Activated B cell treated with CpG ODN at 0.5 μM for 24 hours (primary cell): ENCODE data around the gene IER5L. TPM values are rescaled to one million over a fixed set of nuclear protein-coding genes. Genes with fewer than 3 reads are reported as not detected.

Source experiments
- ATAC-seq: fragments of 200-7000 bp; cut with Tn5 transposase; one replicate; pipeline ENCODE4 v1.10.0; 2021; ENCODE audit warnings: low read depth, mild to moderate bottlenecking, moderate library complexity
- CTCF ChIA-PET: fragments of 350-600 bp; sonication (Branson Sonifier 250); formaldehyde crosslinking; loops from one replicate; lab custom pipeline; 2021; ENCODE audit warnings: antibody characterized with exemption; lab: Charles Lee
- POLR2A ChIA-PET: fragments of 350-600 bp; sonication (Branson Sonifier 250); formaldehyde crosslinking; loops from one replicate; lab custom pipeline; 2021; ENCODE audit warnings: antibody characterized with exemption; lab: Charles Lee
- DNase-seq: peaks from one replicate; pipeline ENCODE4 v3.0.0; 2022
- H3K27ac Mint-ChIP-seq: one replicate; pipeline ENCODE4 v1.8.0; 2020; ENCODE audit warnings: mixed read lengths
- H3K27me3 Mint-ChIP-seq: one replicate; pipeline ENCODE4 v1.8.0; 2021; ENCODE audit warnings: mixed read lengths
- H3K36me3 Mint-ChIP-seq: one replicate; pipeline ENCODE4 v1.8.0; 2021; ENCODE audit warnings: low read depth, mixed read lengths
- H3K4me1 Mint-ChIP-seq: one replicate; pipeline ENCODE4 v1.8.0; 2021; ENCODE audit warnings: mixed read lengths
- H3K4me3 Mint-ChIP-seq: one replicate; pipeline ENCODE4 v1.8.0; 2020; ENCODE audit warnings: mild to moderate bottlenecking, mixed read lengths
- H3K9me3 Mint-ChIP-seq: one replicate; pipeline ENCODE4 v1.8.0; 2020; ENCODE audit warnings: mixed read lengths
- CTCF ChIP-seq: fragments of 200-600 bp; IDR thresholded peaks from one replicate; pipeline ENCODE4 v1.8.0; 2022; ENCODE audit warnings: antibody characterized with exemption, mild to moderate bottlenecking
- intact Hi-C: fragments of 100-400 bp; cut with micrococcal nuclease; formaldehyde crosslinking; loops from one replicate; pipeline ENCODE4 v1.15.1; 2024
- total RNA-seq: library from RNA; stranded (reverse); gene quantifications from 2 replicates; pipeline ENCODE4 v1.2.3, GENCODE V29; 2022

IER5L gene
- total RNA-seq, 1 donor from 2014 or later, result 1.9 TPM

DNA sequence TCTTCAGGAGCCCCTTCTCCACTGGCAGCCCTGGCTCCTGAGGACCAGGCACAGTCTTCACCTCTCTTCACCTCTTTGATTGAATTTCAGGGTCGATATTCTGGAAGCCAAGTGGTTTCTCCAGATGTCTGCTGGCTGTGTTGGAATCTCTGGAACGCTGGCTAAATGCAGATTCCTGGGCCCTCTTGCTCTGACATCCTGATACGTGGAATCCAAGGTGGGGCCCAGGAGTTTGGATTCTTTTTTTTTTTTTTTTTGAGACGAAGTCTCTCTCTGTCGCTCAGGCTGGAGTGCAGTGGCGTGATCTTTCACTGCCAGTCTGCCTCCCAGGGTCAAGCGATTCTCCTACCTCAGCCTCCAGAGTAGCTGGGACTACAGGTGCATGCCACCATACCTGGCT lies 26.8 kb upstream of the IER5L start:
- no peak overlapping the region for H3K27ac Mint-ChIP-seq
- no peak overlapping the region for H3K4me3 Mint-ChIP-seq
- H3K4me1 Mint-ChIP-seq, result peaks cover 4% of the 10 kb centered on the region
- no peak for DNase-seq
- ChIA-PET CTCF (no interaction called here), POLR2A (interaction anchor here (0.7 kb wide), 1 partner anchor 1813 kb away, joined by 3 read pairs; no protein-coding TSS in a partner anchor)
- no peaks in the 10 kb centered on the region for H3K9me3 Mint-ChIP-seq
- intact Hi-C loops, result loop anchor here (5.0 kb wide), 1 partner anchor 207 kb away; no protein-coding TSS in a partner anchor
- H3K27me3 Mint-ChIP-seq, result no peaks in the 10 kb centered on the region
- no peaks in the 10 kb centered on the region for H3K36me3 Mint-ChIP-seq
- TF ChIP-seq CTCF, result no peak
- ATAC-seq, result no peak

- TF ChIP-seq CTCF, result no peak
- Mint-ChIP-seq H3K9me3 (no peaks in the 10 kb centered on the region), H3K27me3 (peaks cover 2% of the 10 kb centered on the region), H3K36me3 (no peaks in the 10 kb centered on the region), H3K4me3 (peak overlapping the region; percentile 81), H3K4me1 (peaks cover 1% of the 10 kb centered on the region), H3K27ac (no peak overlapping the region)
- DNase-seq, result no peak
- intact Hi-C loops, result loop anchor here (1.0 to 5.0 kb wide), 3 partner anchors 61 to 381 kb away; no protein-coding TSS in a partner anchor
- ChIA-PET CTCF (no interaction called here), POLR2A (no interaction called here)
- no peak for ATAC-seq
These were observed 25.5 kb upstream of the IER5L start for GRCh38 chr9:129203556-129203909.

DNA sequence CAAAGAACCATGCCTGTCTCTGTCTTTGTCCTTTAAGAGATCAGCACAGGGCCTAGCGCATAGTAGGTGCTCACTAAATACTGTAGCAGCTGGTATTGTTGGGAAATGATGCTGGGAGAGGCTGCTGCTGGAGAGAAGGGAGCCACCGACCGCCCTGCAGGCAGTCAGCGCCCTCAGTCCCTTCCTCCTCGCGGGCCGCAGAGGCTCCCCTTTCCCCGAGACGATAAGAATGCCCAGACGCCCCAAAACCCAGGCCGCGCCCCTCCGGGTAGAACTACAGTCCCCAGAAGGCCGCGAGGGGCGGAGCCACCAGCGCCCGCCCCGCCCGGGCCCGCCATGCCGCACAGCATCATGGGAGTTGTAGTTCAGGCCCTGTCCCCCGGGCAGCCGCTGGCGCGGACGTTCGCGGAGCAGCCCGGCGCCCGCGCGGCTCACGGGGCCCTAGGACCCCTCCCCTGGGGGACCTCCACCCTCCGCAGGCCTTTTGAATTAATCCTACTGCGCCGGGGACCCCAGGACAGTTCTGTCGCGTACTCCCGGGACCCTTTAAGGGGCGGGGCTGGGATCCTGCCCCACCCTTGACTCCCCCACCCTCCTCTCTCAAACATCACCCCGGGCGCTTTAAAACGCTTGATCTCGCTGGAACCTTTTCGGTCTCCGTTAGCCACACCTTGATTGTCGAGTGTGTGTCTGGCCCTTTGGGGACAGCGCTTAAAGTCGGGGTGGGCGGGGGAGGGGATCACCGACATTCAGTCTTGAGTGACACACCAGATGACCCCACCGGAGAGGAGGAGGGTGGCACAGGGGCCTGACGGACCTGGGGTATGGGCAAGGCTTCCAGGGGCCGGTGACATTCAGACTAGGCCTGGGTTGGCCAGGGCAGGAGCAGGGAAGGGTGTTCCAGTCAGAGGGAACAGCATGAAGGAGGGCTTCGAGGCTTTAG lies 24.8 kb upstream of the IER5L start:
- Mint-ChIP-seq H3K4me1 (no peaks in the 10 kb centered on the region), H3K9me3 (no peaks in the 10 kb centered on the region), H3K36me3 (no peaks in the 10 kb centered on the region), H3K27me3 (peaks cover 6% of the 10 kb centered on the region), H3K27ac (peak overlapping the region; percentile 73), H3K4me3 (peak overlapping the region; percentile 81)
- ChIA-PET POLR2A (interaction anchor here (0.7 kb wide), 1 partner anchor 289 kb away, joined by 4 read pairs; no protein-coding TSS in a partner anchor), CTCF (no interaction called here)
- intact Hi-C loops, result loop anchor here (1.0 to 5.0 kb wide), 4 partner anchors 25 to 381 kb away; partner anchors contain the start of gene IER5L
- TF ChIP-seq CTCF, result no peak
- ATAC-seq (peak; percentile 98), DNase-seq (peak; percentile 93)

DNA sequence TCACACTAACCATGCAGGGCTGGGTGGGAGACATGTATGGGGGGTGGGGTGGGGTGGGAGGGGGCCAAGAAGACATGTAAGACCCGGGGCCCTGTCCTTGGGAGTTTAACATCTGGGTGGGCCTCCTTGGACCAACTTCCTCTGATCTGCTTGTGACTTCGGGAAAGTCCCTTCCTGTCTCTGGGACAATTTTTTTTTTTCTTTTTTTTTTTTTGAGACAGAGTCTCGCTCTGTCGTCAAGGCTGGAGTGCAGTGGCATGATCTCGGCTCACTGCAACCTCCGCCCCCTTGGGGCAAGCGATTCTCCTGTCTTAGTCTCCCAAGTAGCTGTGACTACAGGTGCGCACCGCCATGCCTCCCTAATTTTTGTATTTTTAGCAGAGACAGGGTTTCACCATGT lies 23.8 kb upstream of the IER5L start:
- peaks cover 6% of the 10 kb centered on the region for H3K27me3 Mint-ChIP-seq
- no peaks in the 10 kb centered on the region for H3K9me3 Mint-ChIP-seq
- ATAC-seq, result no peak
- H3K27ac Mint-ChIP-seq, result no peak overlapping the region
- ChIA-PET CTCF (no interaction called here), POLR2A (interaction anchor here (0.7 kb wide), 1 partner anchor 290 kb away, joined by 4 read pairs; no protein-coding TSS in a partner anchor)
- H3K4me3 Mint-ChIP-seq, result no peak overlapping the region
- TF ChIP-seq CTCF, result no peak
- intact Hi-C loops, result loop anchor here (1.0 to 5.0 kb wide), 3 partner anchors 24 to 210 kb away; partner anchors contain the start of gene IER5L
- DNase-seq, result no peak
- H3K4me1 Mint-ChIP-seq, result no peaks in the 10 kb centered on the region
- H3K36me3 Mint-ChIP-seq, result no peaks in the 10 kb centered on the region

GRCh38 chr9:129201289-129201688 lies 23.2 kb upstream of the IER5L start:
- intact Hi-C loops, result loop anchor here (5.0 kb wide), 1 partner anchor 211 kb away; no protein-coding TSS in a partner anchor
- H3K36me3 Mint-ChIP-seq, result no peaks in the 10 kb centered on the region
- no peak overlapping the region for H3K27ac Mint-ChIP-seq
- TF ChIP-seq CTCF, result no peak
- H3K4me3 Mint-ChIP-seq, result no peak overlapping the region
- peaks cover 9% of the 10 kb centered on the region for H3K27me3 Mint-ChIP-seq
- POLR2A ChIA-PET, result no interaction called here
- no peaks in the 10 kb centered on the region for H3K4me1 Mint-ChIP-seq
- CTCF ChIA-PET, result no interaction called here
- no peak for DNase-seq
- H3K9me3 Mint-ChIP-seq, result no peaks in the 10 kb centered on the region
- no peak for ATAC-seq
